DMS 273 treated with DMSO at 0.1 percent for 48 hours (cell line): ENCODE results near the gene RPS6KA5.
A peak's percentile ranks its signal among the peaks of the same experiment; 100 is the strongest.

Experiments
- DNase-seq: peaks from one replicate; lab custom pipeline; 2025; lab: John Stamatoyannopoulos, UW

Gene RPS6KA5

DNA sequence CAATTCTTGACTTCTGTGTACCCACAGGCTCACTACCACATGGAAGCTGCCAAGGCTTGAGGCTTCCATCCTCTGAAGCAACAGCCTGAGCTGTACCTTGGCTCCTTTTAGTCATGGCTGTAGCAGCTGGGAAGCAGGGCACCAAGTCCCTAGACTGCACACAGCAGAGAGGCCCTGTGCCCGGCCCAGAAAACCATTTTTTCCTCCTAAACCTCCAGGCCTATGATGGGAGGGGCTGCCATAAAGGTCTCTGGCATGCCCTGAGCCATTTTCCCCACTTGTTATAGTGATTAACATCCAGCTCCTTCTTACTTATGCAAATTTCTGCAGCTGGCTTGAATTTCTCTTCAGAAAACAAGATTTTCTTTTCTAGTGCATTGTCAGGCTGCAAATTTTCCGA, 121.8 kb downstream of the RPS6KA5 start:
- DNase-seq, result no peak

DNA sequence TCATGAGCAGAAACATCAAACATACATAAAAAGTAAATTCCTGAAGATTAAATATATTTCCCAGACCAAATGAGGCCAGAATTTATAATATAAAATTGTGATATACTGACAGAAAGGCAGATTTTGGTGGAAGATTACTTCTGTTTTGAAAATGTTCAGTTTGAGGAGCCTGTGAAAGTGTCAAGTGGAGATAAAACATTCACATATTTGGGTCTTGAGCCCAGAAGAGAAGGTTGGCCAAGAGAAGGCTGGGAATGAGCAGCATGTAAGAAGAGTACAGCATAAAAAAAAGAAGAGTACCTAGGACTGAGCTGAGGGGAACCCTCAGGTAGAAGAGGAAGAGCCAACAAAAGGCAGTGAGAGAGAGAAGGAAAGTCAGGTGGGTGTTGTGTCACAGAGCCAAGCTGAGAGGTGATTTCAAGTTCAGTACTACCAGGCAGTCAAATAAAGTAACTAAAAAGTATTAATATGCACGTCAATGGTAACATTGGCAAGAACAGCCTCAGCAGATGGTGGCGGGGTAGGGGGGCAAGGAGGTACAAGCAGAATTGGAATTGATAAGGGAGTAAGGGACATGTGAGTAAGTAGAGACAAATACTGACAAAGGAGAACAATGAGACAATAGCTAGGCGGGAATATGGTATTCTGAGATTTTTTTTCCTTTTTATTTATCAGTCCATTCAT, 123.5 kb downstream of the RPS6KA5 start:
- DNase-seq, result no peak

DNA sequence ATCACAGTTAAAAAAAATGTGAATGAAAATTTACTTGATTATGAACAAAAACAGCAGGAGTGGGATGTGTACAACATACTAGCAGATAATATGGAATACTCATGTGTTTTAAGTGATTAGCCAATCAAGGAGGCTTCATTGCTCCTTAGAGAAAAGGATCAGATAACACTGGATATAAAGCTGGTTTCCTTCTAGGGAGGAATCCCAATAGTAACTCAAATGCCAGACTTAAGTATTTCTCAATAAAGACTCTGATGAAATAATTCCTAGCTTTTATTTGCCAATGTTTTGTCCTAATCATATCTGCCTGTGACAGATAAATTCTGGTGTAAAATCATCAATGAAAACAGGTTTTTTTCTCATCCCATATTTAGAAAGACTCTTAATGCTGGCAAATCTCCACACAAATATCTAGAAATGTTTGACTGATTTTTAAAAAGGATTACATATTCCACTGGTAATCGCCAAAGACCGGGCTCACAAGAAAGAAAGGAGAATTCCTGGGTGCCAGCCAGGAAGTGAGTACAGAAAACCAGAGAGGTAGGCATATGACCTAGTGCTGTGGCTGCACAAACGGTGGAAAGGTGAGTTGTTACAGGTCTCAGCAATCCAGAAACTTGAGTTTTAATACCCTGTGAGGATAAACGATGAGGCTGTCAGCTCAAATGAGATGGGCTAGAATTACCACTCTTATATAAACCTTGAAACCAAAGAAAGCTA, 135.7 kb downstream of the RPS6KA5 start:
- no peak for DNase-seq

DNA sequence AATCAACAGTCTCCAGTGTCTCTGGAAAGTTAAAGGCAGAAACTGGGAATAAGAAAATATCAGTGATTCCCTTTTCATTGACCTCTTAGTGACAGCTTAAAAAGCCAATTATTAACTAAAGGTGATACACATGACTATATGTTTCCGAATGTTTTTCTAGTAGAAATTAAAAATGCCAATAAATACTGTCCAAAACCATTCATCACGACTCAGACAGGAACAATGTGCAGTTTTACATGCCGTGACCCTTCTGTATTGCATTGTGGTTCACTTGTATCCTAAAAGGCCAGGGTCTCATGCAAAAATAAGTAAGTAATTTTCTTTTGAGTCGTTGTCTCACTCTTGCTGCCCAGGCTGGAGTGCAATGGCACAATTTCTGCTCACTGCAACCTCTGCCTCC, 138.3 kb downstream of the RPS6KA5 start:
- DNase-seq, result no peak

DNA sequence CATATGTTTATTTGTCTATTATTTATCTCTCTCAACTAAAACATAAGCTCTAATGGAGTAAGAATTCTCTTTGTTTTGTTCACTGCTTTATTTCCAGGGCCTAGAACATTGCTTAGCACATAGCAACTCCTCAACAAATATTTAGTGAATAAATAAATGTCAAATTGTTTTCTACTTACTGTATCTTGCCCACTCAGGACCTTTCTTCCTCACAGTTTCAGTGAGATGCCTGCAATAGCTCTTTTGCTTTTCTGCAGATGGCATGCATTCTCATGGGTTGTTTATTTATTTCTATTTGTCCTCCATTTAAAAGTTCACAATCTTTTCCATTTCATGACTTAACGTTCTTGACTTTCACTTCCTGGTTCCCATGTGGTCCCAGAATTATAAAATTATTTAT, 149.3 kb downstream of the RPS6KA5 start:
- no peak for DNase-seq

DNA sequence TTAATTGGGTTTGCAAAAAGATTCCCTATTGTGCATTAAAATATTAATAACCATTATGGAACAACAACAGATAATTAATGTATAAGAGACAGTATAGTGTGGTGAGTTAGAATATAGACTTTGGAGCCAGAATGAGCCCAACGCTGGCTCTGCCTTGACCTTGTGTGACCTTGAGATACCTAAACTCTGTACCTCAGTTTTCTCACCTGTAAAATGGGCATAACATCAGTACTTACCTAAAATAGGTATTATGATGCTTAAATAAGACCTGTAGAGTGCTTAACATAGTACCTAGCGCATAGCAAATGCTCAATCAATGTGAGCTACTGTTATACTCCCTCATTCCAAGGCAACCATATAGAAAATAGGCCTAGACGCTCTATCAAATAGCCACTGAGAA, 153.3 kb downstream of the RPS6KA5 start:
- no peak for DNase-seq

DNA sequence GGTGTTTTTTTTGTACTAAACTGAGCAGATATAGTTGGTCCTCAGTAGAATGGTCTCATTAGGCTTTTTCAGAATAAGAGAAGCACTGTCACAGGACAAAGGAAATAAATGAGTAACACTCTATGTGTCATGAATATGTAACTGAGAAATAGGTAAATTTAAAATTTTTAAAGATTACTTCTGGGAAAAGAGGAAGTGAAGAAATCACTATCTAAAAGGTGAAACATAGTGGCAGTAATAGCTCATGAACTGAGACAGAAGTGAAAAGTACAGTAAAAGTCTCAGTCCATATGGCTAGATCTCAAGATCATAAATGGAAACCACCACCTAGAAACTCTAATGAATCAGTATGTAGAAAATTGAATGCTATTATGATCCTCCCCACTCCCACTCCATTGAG, 154.9 kb downstream of the RPS6KA5 start:
- no peak for DNase-seq

DNA sequence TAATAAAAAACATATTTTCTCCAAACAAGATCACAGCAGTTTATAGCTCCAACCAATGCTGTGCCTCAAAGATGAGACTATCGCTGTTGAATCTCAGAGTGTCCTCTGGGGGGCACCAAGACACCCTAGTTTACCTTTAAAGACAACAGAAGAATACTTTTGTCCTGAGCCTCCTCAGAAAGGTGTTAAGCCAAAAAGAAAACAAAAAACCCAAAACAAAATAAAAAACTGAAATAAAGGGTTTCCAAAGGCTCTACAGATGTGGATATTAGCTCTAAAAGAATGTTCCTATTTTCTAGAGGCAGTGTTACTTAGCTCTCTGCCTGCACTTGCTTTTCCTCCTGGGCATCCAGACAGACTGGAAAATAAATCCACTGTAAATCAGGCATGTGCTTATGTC, 157.3 kb downstream of the RPS6KA5 start:
- DNase-seq, result no peak

DNA sequence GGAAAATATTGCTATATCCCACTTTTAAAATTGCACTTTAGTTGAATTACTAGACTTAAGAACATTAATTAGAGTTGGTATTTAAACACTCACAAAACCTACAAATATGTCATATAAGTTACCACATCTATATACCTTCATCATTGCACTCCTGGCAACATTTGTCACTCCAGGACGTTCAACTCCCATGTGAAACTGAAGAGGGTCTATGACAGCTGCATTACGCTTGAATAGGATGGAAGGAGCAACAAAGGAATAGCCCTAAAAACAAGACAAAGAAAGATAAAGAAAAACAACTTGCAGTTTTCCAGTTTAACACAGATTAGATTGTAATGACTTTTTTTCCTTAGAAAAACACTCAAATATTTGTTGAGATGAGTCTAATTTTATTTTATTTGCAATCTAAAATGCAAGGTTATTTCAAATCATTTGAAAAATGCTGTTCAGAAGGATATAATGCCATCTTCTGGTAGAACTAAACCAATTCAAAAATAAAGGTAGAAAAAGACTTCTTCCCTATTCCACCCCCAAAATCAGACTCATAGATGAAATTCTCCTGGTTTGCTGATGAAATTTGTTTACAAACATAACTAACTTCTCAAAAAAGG, 159.9 kb downstream of the RPS6KA5 start:
- DNase-seq, result no peak

DNA sequence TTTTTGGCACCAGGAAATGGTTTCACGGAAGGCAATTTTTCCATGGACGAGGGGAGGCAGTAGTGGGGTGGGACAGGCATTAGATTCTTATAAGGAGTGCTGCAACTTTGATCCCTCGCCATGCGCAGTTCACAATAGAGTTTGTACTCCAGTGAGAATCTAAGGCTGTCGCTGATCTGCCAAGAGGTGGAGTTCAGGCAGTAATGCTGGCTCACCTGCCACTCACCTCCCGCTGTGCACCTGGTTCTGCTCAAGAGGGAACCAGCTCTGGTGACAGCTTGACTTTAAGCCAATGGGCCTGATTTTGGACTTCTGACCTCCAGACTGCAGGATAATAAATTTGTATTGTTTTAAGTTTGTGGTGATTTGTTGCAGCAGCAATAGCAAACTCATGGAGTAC, 163.4 kb downstream of the RPS6KA5 start:
- DNase-seq, result no peak

DNA sequence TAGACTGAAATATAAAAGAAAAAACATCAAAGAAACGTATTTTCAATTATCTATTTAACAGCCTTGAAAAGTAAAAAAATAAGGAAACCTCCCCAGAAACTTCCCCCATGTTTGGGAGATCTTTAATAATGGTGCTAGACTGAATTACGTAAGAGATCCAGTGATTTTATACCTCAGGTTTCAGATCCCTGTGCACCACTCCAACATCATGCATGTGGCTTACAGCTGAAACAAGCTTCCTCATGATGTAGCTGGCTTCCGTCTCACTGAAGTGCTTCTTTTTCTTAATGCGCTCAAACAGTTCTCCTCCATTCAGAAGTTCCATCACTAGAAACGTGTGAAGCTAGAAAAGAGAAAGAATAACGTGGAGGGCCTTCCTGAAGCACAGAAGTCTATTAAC, 166.2 kb downstream of the RPS6KA5 start:
- DNase-seq, result no peak

DNA sequence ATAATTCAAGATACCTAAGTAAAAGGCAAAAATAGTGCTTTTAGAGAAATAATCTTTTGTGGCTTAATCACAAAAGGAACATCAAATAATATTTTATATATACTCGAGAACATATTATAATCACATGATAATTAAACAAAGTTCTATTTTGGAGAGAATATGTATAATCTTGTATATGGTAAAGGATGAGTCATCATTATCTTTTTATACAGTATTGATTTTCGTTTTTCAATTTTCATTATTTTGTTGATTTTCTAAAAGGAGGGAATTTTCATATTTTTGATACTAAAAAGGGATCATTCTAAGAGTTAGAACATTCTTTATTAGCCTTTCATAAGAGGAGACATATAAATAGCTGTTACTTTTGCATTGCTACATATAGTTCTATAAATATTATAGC, 166.9 kb downstream of the RPS6KA5 start:
- no peak for DNase-seq

DNA sequence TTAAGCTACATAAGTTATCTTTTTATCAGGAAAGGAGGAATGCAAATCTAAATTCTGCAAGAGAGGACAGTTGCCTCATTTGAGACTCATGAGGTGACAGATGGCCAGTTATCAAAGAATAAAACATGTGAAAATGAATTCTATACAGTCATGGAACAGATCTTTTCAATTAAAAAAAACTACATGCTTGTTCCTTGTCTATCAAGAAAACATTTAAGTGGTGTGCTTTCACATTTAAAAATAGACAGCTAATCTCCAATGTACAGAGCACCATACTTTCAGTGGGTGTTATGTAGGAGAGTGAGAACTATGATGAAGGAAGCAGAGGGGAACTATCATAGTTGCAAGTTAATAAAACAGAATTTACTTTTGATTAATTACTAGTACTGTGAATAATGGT, 167.5 kb downstream of the RPS6KA5 start:
- no peak for DNase-seq

DNA sequence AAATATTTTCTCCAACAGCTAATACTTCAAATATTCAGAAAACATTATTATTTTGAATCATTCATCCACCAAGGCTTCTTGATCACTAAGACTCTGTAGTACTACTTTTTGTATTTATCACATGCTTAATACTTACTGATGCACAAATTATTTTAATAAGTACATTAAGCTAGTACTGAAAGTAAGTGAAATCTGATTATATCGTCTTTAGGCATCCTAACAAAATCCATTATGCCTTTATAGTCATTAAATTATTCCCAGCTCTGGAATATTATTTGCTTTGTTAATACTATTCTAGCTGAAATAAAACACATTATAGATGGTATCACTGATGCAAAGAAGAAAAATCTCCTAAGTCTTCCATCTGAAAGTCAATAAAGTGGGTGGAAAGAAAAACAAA, 169.1 kb downstream of the RPS6KA5 start:
- DNase-seq, result no peak

DNA sequence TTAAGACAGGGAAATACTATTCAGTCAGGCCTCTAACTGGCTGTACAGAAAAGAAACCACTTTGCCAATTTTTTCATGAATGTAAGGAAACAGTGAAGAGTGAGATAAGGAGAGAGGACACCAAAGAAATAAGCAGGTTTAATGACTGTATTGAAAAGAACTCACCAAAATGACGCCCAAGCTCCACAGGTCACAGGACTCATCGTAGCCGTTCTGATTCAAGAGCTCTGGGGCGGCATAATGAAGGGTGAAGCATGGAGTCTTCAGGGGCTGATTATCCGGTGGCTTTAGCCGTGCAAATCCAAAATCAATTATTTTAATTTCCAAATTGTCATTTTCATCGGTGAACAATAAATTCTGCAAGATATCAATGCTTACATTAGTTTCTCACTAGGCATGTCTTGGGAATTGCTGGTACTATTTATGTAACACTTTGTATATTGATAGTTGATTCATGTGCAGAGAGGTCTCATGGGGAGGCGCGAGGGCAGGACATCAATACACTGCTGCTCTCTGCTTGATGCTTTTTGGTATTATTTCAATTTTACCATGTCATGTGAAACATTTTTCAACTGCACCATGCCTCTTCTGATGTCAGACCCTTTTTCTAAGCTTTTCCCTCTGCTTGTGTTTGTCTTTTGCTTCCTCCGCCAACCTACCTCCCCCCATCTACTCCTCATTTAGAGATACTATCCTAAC, 170.0 kb downstream of the RPS6KA5 start:
- no peak for DNase-seq

DNA sequence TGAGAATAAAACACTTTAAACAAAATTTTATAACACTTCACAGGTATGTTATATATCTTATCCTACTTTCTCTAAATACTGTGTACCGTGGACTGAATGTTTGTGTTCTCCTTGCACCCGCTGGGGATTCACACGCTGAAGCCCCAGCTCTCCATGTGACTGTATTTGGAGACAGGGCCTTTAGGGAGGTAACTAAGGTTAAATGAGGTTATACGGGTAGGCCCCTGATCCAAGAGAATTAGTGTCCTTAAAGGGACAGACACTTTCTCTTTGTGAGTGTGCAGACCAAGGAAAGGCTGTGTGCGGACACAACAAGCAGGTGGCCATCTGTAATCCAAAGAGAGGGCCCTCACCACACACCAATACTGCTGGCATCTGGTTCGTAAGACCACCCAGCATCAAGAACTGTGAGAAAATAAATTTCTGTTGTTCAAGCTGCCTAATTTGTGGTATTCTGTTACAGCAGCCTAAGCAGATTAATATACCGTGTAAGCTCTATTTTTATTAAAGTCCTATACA, 174.1 kb downstream of the RPS6KA5 start:
- no peak for DNase-seq

DNA sequence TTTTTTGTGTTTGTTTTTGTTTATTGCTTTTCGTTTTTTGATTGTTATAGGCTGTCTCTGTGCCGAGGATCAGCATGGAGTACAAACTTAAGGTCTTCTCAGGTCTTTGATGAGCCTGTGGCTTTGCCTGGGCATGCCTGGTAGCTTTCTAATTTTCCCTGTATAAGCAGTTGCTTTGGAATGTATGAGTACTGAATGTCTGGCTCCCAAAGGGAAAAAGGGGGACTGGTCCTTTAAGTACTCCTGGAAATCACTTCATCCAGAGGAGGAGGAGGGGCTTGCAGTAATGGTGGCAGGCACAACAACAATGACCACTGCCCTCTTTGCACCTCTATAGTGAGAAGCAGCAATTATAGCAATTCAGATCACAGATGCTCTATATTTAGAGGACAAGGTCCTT, 176.7 kb downstream of the RPS6KA5 start:
- DNase-seq, result no peak

DNA sequence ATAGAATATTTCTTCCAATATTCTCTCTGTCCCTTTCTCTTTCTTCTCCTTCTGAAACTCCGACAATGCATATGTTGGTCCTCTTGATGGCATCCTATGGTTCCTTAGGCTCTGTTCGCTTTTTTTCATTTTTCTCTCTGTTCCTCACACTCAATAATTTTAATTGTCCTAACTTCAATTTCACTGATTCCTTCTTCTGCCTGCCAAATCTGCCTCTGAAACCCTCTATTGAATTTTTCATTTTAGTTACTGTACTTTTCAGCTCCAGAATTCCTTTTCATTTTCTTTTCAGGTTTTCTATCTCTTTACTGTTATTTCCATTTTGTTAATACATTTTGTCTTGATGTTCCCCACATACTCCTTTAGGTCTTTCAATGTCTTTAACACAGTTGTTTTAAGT, 177.2 kb downstream of the RPS6KA5 start:
- DNase-seq, result no peak

DNA sequence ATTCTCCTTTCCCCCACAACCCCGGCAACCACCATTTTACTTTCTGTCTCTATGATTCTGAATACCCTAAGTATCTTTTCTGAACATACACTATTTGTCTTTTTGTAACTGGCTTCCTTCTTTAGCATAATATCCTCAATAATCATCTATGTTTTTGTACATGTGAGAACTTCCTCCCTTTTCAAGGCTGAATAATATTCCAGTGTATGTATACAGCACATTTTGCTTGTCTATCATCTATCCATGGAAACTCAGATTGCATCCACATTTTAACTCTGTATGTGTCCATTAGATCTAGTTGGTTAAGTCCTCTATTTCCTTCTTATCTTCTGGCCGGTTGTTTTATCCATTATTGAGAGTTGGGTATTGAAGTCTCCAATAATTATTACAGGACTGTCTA, 180.2 kb downstream of the RPS6KA5 start:
- no peak for DNase-seq

DNA sequence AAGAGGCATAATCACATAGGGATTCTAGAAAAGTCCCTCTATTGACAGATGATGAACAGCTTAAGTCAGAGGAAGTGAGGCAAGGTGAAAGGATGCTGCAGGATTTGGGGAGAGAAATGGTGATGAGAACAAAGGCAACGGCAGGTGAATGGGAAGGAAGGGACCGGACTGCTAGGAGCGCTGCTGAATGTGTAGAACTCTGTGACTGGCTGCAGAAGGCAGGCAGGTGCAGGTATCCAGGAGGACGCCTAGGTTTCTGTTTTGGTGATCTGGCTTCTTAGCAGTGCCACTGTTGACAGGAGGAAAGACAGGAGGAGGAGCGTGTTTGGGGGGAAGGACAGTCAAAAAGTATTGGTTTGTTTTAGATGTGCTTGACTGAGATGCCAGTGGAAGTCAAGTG, 185.8 kb downstream of the RPS6KA5 start:
- DNase-seq, result no peak

DNA sequence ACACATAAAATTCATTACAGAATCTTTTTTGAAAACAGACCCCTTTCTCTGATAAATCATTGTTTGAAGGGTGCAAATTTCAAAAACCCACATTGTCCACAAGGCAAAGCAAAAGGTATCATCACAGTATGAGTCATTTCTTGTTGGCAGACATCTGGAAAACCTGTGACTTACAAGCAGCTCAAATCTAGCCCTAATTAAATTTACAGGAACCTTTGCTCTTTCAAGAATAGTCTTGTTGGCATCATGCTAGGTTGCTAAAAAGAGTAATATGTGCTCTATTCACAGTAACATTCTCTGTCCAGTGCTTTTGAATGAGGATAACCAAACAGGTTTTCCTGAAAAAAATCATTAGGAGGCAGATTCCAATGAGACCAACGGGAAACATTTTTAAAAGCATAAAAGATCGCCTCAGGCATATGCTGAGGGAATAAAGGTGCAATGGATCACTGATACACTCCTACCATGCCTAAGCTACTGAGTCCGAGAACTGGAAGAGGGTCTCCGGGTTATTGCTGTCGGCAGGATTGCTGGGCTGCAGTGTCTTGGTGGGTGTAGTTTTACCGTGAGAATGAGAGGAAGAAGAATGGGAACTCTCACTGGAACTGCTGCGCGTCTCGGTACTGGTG, 188.7 kb downstream of the RPS6KA5 start:
- DNase-seq, result peak; percentile 58

DNA sequence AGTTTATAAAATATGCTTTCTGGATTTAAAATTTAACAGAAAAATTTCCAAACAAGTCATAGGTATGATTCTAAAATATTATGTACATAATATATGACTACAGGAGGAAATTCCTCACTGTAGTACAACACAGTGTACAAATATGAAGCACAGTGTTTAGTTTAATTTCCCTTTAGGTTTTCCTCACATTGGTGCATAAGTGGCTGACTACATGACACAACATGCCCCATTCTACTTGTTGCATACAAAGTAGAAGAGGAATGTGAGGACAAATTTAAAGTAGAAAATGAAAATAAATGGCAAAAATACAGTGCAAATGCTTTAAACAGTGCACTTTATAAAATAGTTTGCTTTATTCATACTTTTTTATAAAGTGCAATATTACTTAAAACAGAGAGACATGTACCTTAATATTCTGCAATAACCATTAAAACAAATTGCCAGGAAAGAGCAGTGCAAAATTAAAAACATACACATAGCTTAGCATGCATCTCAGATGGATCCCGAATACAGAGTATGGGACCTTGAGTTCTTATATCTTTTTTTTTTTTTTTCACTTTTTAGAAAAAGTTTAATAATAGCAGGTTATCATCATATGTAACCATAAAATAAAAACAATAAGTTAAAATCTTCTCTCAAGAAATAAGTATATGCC, 189.4 kb downstream of the RPS6KA5 start:
- no peak for DNase-seq
